ENCODE results near the gene DNAJC3.
"Not testable (repeated sequence)": the region's sequence is repeated elsewhere in the genome, so short reads cannot be mapped to it uniquely, and the experiment has no call there.

Gene DNAJC3

DNA sequence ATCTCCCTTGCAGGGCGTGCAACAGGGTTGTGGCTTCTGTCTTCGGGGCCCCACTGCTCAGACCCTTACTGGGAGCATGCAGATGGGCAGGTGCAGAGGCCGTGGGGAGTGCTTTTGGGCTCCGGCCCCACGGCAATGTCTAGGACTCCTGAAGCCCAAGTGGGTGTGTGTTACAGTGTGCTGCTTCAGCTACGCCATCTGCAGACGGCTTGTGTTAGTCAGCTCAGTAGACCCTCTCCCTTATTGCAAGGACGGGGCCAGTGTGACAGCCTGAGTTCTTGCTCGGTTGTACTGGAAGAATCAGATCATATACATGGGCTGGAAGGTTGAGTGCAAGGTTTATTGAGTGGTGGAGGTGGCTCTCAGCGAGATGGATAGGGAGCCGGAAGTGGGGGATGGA lies 39.3 kb downstream of the DNAJC3 start:
- DNase-seq, result no peak

DNA sequence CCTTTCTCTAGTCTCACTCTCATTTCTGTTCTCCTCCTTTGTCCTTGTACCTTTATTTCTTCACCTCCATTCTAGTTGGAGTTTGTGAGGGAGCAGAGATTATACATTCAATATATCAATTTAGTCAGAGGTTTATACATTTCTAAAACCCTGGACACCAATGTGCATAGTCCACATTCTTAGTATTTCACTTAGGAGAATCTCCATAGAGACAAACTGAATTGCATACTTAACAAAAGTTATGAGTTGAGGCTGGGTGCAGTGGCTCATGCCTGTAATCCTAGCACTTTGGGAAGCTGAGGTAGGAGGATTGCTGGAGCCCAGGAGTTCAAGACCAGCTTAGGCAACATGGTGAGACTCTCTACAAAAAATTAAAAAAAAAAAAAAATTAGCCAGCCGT lies 45.3 kb downstream of the DNAJC3 start:
- no peak for DNase-seq

DNA sequence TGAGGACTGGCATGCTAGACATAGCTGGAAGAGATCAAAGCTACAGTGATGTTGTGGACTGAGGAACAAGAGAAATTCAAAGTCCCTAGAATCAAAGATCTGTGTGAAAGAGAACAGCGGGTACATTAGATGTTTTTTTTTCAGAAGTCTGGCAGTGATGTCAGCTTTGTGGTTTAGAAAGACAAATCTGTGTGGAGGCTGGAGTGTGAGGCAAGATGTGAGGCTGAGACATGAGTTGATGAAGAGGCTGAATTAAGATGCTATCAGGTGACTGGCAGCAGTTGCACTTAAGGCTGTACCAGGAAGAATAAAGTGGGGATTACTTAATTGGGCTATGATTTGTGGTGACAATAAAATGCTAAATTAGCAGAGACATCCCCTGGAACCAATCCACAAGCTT lies 46.5 kb downstream of the DNAJC3 start:
- no peak for DNase-seq

DNA sequence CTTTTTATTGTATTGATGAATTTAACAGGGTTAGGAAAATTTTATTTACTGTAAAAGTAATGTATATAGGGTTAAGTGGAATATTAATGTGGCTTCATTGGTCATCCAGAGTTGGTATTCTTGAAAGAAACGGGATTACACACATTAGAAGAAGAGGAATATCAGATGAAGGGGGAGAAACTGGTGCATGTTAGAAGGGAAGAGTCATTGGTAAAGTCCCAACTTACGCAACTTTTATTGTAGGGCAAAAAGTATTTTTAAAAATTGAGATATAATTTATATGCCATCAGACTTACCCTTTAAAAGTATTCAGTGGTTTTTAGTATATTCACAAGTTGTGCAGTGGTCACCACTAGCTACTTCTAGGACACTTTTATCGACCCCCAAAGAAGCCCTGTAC lies 47.3 kb downstream of the DNAJC3 start:
- DNase-seq, result no peak

DNA sequence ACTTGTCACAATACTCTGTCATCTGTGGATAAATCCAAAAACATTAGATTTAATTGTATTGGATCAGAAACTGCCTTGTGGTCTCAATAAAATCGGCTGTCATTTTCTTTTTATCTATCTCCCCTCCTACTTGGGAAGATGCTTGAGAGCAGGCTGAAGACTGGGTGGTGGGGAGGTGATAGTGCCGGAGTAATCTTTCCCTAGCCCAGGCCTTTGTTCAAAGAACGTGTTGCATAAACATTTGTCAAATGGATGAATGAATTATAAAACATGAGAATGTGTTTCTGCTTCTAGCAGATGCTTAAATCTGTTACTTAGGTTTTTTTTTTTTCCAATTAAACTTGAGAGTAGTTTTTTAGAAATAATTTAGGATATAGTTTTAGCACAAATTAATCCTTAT lies 49.9 kb downstream of the DNAJC3 start:
- DNase-seq, result no peak

DNA sequence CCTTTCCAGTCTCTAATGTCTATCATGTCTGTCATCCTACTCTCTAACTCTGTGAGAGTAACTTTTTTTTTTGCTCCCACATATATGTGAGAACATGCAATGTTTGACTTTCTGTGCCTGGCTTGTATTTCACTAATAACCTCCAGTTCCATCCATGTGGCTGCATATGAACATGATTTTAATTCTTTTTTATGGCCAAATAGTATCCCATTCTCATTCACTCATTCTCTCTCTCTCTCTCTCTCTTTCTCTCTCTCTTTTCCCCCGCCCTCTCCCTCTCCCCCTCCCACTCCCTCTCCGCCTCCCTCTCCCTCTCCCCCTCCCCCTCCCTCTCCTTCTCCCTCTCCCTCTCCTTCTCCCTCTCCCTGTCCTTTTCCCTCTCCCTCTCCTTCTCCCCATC lies 52.0 kb downstream of the DNAJC3 start:
- no peak for DNase-seq

DNA sequence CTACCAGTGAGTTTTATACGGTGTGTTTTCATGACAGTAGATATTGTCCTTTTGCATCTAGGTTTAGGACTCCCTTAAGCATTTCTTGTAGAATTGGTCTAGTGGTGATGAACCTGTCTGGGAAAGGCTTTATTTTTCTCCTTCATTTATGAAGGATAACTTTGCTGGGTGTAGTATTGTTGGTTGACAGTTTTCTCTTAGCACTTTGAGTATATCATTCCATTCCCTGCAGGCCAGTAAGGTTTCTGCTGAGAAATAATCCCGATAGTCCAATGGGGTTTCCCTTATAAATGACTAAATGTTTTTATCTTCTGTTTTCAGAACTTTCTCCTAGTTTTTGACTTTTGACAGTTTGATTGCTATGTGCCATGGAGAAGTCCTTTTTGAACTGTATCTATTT lies 57.2 kb downstream of the DNAJC3 start:
- no peak for DNase-seq

DNA sequence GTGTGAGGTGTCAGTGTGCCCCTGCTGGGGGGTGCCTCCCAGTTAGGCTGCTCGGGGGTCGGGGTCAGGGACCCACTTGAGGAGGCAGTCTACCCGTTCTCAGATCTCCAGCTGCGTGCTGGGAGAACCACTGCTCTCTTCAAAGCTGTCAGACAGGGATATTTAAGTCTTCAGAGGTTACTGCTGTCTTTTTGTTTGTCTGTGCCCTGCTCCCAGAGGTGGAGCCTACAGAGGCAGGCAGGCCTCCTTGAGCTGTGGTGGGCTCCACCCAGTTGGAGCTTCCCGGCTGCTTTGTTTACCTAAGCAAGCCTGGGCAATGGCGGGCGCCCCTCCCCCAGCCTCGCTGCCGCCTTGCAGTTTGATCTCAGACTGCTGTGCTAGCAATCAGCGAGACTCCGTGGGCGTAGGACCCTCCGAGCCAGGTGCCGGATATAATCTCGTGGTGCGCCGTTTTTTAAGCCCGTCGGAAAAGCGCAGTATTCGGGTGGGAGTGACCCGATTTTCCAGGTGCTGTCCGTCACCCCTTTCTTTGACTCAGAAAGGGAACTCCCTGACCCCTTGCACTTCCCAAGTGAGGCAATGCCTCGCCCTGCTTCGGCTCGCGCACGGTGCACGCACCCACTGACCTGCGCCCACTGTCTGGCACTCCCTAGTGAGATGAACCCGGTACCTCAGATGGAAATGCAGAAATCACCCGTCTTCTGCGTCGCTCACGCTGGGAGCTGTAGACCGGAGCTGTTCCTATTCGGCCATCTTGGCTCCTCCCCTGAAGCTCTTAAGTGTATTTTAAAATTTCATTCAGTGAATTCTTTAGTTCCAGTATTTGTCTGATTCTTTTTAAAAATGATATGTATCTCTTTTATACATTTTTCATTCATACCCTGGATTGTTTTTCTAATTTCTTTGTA lies 63.4 kb downstream of the DNAJC3 start:
- DNase-seq, result not testable (repeated sequence)

DNA sequence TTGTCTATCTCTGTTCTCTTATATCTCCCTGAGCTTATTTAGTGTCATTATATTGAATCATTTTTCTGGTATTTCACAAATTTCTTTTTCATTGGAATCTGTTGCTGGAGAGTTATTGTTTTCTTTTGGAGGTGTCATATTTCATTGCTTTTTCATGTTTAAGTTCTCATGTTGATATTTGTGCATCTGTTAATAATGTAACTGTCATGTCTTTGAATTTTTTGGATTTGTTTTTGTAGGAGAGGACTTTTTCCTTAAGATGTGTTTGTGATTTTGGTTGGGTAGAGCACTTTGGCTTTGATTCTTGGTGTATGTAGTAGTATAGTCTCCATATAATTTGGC lies 64.0 kb downstream of the DNAJC3 start:
- DNase-seq, result no peak

DNA sequence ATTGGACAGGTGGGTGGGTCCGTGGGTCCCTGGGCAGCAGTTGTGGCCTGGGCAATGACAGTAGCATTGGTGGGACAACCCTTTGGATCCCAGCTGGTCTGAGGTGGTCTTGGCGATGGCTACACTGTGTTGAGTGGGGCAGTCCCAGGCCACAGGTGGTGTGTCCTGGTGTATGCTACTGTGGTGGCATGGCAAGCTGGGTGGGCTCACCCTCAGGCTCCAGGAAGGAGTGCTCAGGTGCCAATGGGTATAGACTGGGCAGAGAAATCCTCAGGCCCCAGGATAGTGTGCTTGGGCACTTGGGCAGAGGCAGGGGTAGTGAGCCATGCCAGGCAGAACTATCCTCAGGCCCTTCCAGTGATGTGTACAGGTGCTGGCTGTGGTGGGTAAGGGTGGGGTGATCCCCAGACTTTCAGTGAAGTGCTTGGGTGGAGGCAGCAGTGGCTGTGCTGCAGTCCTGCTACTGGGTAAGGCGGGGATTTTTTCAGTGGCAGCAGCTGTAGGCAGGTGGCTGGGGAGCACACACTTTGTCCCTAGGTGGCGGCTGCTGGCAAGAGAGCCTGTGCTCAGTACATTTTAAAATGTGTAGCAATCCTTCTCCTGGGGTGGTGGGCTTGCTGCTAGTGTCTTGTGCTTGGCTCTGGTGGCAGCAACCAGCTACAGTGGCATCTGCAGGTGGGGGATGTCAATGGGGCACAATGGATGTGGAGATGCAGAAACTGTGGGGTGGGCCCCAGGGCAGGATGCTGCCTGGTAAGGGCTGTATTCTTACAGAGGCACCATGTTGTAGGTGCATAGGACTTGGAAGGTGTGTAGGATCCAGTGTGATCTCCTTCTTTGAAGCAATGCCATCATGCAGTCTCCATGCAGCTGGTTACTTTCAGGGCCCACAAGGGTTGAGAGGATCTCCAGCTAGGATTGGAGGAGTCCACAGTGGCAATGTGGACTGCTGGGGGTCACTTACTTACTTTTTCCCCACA lies 64.9 kb downstream of the DNAJC3 start:
- no peak for DNase-seq

DNA sequence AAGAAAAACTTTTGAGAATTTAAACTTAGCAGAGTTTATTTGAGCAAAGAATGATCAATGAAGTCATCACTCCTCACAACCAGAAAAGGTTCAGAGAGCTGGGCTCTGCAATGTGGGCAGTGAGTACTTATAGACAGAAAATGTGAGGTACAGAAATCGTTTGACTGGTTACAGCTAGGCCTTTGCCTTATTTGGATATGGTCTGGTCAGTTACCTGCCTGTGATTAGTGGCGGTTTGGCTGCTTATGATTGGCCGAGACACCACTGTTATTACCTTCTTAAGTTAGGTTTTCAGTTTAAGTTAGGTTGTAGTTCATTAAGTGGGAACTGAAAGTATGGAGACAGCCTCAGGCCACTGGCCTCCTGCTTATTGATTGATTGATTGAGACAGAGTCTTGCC lies 66.3 kb downstream of the DNAJC3 start:
- no peak for DNase-seq

DNA sequence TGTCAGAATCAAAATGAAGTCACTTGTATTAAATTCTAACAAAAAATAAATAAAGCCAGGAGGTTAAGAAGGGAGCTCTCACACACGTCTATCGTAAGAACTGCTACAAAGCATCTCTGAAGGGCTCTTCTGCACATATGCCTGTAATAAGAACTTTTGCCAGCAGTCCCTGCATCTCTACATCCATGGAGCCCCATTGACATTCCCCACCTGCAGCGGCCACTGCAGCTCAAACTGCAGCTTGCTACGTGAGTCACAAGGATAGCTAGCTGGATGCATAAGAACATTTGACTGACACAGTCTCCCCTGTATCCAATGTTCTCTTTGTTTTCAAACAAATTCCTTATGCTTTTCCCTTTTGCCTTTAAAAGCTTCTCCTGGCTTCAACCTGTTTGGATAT lies 68.3 kb downstream of the DNAJC3 start:
- DNase-seq, result no peak

DNA sequence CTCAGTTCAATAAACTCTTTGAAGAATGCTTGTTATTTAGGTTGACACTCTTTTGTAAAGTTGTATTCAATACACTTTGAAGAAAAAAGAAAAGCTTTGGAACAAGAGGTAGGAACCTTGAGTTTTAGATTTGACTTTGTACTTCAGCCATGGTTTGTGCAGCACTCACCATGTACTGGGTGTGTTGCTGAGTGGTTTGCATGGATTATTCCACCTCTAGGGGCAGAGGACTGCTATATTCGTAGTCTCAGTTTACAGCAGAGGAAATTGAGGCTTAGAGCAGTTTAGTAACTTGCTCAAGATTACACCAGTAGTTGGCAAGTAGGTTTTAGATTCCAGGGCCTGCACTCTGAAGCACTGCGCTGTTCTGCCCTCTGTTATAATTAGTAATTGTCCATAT lies 68.8 kb downstream of the DNAJC3 start:
- no peak for DNase-seq

DNA sequence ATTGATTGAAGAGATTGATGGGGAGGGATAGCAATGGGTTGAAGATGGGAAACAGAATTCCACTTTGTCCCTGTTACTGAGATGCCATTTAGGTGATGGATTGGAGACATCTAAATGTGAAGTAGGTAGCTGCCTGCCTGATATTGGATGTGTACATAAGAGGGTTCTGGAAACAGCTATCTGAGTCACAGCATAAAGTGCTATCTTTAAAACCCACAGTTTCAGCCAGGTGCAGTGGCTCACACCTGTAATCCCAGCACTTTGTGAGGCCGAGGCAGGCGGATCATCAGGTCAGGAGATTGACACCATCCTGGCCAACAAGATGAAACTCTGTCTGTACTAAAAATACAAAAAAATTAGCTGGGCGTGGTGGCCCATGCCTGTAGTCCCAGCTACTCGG lies 72.6 kb downstream of the DNAJC3 start:
- DNase-seq, result no peak

DNA sequence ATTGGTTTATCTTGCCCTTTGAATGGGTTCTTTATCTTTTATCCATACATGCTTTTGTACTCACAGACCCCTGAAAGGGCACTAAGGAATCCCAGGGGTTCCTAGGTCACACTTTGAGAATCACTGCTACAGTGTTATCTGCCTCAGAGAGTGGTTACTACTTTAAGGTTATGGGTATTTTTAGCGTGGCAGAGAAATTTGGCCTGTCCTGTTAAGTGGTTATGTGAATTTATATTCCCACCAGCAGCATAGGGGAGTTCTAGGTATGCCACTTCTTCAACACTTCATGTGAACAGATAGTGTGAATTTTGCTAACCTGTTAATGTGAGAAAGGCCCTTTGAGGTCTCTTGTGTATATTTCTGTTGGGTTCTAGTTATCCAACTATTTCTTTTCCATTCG lies 75.7 kb downstream of the DNAJC3 start:
- DNase-seq, result no peak

DNA sequence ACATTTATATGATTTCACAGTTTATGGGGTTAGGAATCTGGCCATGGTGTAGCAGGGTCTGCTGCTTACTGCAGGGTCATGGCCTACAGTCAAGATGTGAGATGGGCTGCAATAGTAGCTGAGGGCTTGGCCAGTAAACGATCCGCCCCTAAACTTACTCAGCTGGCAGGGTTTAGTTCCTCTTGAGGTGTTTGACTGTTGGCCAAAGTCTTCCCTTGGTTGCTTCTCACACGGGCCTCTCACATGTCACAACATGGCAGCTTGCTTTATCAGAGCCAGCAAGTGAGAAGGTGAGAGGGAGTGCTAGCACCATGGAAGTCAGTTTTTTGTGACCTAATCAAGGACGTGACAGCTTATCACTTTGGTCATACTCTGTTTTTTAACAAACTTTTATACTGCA lies 77.1 kb downstream of the DNAJC3 start:
- no peak for DNase-seq

DNA sequence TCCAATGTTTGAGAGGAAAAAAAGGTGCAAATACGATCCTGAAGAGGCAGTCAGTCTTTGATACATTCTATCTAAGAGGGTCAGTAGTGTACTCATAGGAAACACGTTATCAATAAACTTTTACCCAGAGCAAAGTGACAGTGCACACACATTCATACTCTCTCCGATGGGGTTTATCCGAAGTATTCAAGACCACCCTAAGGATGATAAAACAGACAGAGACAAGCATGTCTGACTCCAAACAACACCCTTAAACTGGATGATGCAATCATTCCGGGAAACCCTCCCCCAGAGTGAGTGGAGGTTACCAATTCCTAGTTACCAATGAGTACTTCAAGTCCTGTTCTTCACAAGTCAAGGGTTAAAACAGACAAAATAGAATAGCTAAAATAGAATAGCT lies 79.1 kb downstream of the DNAJC3 start:
- no peak for DNase-seq

DNA sequence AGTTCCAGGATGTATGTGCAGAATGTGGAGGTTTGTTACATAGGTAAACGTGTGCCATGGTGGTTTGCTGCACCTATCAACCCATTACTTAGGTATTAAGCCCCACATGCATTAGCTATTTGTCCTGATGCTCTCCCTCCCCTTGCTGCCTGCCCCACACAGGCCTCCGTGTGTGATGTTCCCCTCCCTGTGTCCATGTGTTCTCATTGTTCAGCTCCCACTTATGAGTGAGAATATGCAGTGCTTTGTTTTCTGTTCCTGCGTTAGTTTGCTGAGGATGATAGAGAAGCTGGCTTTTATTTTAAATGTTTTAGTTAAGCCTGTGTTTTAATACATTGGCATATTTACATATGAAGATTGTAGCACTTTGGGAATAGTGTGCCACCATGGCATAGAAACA lies 85.7 kb downstream of the DNAJC3 start:
- DNase-seq, result not testable (repeated sequence)

DNA sequence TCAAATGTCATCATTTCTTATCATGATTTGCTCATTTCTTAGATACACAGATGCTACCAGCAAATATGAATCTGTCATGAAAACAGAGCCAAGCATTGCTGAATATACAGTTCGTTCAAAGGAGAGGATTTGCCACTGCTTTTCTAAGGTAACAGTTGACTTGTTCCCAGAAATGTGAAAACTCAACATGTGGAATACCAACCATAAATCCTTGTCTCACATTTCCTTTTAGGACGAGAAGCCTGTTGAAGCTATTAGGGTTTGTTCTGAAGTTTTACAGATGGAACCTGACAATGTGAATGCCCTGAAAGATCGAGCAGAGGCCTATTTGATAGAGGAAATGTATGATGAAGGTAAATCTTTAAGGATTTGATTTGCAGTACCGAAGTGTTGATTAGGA lies 86.7 kb downstream of the DNAJC3 start:
- no peak for DNase-seq

DNA sequence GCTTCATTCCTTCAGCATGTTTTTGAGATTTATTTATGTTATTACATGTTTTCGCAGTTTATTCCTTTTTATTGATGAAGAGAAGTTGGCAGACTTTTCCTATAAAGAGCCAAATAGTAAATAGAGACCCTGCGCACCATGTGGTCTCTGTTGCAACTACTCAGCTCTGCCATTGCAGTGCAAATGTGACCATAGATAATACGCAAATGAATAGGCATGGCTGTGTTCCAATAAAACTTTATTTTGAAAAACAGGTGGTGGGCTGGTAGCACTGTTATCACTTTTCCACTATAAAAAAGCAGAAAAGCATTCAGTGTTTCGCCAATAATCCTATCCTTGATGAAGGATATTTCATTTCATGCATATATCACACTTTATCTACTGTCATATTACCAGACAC lies 95.0 kb downstream of the DNAJC3 start:
- no peak for DNase-seq

DNA sequence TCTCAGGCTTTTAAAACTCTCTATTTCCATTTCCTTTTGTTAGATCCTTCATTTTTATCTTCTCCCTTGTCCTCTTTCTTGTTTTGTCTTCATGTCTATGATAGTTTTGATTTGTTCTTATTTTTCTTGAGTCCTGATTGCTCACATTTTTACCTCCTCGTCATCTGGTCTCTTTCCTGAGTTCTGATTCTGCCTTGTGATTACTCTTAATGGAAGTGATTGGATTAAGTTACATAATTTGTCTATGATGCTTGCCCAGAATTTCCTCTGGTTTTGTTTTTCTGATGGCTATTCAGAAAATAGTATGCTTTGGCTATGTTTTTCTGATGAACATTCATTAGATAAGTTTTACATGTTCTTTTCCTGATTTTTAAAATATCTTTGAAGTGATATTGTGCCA lies 102.6 kb downstream of the DNAJC3 start:
- no peak for DNase-seq

DNA sequence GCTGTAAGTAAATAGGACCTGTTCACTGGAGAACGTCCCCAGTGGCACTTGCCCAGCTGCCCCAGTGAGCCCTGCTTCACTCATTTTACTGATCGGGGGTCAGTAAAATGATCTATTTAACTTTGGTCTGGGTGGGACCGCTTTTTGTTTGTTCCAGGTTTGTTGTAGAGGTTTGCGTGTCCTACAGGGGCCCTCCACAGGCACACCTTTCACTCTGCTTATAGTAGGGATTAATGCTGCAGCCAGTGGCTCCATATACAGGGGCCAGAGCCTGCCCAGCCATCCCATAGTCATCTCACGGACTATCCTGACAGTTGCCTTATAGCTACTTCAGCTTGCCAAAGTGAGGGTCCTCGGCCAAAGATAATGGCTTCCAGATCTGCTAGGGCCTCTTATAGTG lies 104.1 kb downstream of the DNAJC3 start:
- DNase-seq, result no peak

DNA sequence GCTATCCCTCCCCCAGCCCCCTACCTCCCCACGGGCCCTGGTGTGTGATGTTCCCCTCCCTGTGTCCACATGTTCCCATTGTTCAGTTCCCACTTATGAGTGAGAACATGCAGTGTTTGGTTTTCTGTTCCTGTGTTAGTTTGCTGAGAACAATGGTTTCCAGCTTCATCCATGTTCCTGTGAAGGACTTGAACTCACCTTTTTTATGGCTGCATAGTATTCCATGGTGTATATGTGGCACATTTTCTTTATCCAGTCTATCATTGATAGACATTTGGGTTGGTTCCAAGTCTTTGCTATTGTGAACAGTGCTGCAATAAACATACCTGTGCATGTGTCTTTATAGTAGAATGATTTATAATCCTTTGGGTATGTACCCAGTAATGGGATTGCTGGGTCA lies 105.0 kb downstream of the DNAJC3 start:
- DNase-seq, result not testable (repeated sequence)

DNA sequence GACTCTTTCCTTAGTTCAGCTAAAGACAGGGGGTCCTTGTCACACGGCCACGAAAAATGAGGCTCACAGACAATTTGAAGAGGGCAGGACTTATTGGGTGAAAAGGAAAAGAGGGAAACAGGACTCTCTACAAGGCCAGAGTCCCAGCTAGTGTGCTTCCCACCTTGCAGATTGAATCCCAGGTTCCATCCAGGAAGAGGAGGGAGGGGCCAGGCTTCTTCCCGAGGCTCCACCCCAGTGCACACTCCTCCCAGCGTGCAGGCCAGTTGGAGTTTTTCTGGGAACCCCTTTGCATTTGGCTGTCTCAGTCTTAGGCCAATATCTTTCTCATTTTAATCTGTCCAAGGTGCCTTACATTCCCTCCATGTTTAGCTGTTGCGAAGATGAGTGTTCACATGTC lies 106.8 kb downstream of the DNAJC3 start:
- no peak for DNase-seq
